ENCODE measurements around the gene KDM3A.

DNA sequence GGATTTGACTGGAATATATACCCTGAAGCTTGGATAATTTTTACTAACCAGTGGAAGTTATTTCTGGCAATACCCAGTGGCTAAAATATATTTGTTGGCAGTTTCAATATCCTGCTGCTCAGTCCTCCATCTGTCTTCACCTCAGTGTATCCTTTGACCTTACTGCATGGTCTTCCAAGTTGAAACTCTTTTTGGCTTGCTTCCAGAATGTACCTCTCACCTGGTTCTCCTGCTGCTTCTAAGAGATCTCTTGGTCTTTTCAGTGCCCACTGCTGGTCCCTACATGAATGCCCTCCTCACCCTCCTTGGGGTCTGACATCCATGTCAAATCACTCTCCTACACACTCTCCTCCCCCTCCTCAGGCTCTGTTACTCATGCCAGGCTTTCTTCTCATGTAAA, 4.8 kb upstream of the KDM3A start:
- TF ChIP-seq POLR2A (IDR thresholded peaks at IDR 0.05; ENCODE audit: control extremely low read depth in 1 of 2, low read depth in 2 of 2, low read length in 2 of 2) (no peak), CTCF (IDR thresholded peaks at IDR 0.05; ENCODE audit: control extremely low read depth in 1 of 3, insufficient read depth in 1 of 3, low read depth in 1 of 3, low read length in 3 of 3) (no peak), JUN (IDR thresholded peaks at IDR 0.05; ENCODE audit: low read depth, low read length) (no peak), ZNF274 (IDR thresholded peaks at IDR 0.05; ENCODE audit: borderline replicate concordance, extremely low read depth, low read length) (no peak), RFX5 (IDR thresholded peaks at IDR 0.05; ENCODE audit: borderline replicate concordance, low read depth, low read length) (no peak), RNF2 (IDR thresholded peaks at IDR 0.05; ENCODE audit: borderline replicate concordance, low read depth, low read length, missing control alignments, poor library complexity, severe bottlenecking) (no peak), CBX5 (IDR thresholded peaks at IDR 0.05; ENCODE audit: low read depth, low read length) (no peak), MAX (IDR thresholded peaks at IDR 0.05) (no peak), CREB1 (IDR thresholded peaks at IDR 0.05) (no peak), KDM5A (IDR thresholded peaks at IDR 0.05; ENCODE audit: low read length) (no peak), NRF1 (IDR thresholded peaks at IDR 0.05; ENCODE audit: low read depth, low read length) (no peak), POLR2AphosphoS5 (IDR thresholded peaks at IDR 0.05; ENCODE audit: low read depth, low read length) (no peak)
